GM10847 (cell line): Measurements from ENCODE around the gene TAB2.

Source experiments
- POLR2A ChIP-seq: IDR thresholded peaks from 2 replicates; pipeline ENCODE4 v1.6.1; 2011; ENCODE audit not compliant: insufficient read length; ENCODE audit errors: extremely low read depth

Gene TAB2

DNA sequence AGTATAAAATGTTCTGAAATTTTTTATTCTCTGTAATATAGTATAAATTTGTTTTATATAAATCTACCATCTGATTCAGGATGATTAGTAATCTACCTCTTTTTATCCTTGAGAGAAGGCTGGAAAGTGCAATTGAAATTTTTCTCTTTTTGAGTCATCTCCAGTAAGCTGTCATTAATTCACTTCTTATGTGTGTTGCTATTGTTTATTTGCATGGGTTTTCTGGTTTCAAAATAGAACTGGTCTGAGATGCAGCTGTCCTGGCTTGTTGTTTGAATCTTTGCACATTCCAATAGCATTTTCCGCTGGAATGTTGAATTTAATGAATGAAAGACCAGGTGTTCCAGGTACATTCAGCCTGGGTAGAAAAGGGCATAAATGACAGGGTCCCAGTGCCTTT is 24.3 kb upstream of the TAB2 start:
- no peak for TF ChIP-seq POLR2A

DNA sequence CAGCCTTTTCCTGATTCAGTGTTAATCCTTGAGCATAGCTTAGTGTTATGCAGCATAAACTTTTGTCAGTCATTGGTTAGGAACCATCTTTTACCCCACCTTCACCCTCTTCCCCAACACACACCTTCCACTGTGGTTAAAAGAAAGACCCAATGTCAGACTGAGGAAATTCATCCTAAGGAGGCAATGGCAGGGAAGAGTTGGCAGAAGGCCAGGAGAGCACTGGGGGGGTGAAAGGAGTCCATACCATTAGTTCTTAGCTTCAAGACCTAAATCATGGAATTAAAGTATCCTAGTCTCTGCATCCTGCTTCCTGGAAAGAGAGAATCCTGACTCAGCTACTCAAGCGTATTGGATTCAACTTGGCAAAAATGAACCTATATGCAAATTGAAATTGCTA is 16.9 kb upstream of the TAB2 start:
- no peak for TF ChIP-seq POLR2A

DNA sequence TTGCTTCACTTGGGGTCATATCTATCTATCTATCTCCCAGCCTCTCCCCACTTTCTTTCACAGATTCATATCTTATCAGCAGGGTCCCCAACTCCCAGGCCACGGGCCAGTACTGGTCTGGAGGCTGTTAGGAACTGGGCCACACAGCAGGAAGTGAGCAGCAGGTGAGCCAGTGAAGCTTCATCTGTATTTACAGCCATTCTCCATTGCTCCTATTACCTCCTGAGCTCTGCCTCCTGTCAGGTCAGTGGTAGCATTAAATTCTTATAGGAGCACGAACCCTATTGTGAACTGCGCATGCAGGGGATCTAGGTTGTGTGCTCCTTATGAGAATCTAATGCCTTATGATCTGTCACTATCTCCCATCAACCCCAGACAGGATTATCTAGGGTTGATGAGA is 14.8 kb upstream of the TAB2 start:
- TF ChIP-seq POLR2A: no peak

DNA sequence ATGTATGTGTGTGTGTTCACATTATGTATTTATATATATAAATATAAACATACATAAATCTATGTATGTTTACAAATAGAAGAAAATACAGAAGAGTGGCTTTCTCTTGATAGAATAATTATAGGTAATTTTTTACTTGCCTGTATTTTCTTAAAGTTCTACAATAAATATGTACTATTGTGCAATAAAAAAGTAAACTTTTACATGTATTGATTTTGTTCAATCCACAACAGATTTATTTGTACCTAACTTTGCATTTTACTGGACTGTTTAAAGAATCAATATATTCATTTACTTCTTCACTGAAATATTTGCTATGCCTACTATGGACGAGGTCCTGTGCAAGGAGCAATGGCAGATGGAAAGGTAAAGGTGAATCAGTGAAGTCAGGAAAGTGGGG is 14.0 kb upstream of the TAB2 start:
- TF ChIP-seq POLR2A: no peak

DNA sequence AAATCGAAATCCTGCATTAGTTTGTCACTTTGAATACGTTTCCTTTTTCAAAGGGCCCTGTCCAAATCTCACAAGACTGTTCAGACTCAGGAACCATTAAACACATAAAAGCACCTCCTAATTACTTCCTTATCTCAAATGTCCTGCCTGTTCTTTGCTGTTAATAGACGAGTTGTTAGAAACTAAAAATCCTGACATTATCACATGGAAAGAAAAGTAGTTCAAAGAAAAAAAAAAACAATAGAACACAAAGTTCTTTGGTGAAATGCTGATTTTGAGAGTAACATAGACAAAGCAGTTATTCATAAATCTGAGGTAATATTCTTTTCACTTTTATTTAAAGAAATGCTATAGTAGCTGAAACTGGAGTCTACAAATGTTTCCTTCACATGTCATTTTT is 12.1 kb upstream of the TAB2 start:
- TF ChIP-seq POLR2A: no peak

DNA sequence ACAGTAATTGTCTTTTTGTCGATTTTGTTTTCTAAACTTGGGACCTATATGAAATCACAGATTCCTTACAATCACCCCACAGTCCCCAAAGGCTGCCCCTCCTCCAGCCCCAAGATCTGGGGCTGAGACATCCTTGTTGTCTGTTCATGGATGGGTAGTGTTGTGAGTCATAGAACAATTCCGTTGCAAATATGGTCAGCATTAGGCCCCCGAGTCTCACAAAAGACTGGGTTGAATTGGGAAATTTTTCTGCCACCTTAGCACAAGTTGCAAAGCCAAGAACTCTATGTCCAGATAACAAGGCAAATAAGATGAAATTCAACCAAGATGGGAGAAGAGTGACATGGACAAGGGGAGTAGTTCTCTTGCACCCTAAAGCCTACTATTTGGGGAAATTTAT is 10.5 kb upstream of the TAB2 start:
- no peak for TF ChIP-seq POLR2A

DNA sequence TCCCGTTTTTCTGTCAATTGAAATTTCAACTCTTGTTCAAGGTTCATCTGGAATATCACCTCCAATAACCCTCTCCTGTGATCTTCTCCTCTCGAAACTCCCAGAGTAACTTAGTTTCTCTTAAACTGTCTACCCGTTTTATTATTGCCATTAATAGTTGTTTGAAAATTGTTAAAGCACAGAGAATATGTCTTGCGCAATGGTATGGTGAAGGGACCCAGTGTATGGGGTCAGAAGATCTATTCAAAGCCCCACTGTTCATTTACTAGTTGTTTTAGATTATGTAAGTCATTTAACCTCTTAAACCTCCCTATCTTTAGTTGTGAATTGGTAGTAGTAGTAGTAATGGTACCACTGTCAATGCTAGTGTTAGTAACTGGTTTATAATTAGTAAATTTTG is 6.2 kb upstream of the TAB2 start:
- no peak for TF ChIP-seq POLR2A

DNA sequence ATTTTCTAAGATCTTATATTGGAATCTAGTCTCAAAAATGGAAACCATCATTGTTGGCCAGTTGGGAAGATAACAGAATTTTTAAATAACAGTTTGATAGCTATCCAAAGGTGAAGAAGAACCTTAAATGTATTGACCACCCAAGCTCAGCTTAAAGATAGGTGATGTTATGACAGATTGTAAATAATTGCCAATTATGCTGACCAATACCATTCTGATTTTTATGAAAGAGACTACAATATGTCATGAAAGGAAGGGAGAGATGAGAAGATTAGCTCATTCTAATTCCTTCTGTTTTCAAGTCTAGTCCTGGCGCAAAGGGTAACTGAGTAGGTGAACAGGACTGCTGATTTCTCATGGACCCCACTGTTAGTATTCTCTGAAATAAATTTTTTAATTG is 5.7 kb upstream of the TAB2 start:
- no peak for TF ChIP-seq POLR2A

DNA sequence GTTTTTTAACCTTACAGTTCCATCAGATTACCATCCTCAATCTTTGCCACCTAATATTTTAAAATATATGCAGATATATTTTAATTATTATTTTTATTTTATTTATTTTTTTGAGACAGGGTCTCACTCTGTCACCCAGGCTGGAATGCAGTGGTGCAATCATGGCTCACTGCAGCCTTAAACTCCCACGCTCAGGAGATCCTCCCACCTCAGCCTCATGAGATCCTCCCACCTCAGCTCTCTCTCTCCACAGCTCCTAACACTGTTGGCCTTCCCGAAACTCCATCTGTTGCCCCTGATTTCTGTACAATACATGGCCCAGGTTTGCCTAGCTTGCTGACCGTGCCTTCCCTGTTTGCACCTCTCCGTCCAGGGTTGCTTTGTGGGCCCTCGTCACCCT is 4.4 kb upstream of the TAB2 start:
- TF ChIP-seq POLR2A: no peak

DNA sequence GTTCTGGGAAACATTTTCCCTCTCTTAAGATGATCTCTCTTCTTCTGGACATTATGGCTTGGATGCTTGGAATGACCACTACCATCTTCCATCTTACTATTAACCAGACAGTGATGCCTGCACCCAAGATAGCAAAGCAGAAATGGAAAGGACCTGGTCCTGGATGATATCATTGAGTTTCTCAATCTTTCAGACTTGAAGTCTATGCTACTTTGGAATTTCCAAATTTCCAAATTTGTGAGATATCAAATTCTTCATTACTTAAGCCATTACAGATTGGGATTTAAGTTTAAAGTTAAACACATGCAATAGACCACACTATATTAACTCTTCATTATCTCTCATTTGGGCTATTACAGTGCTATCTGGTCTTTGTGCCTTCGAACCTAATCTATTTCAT is 3.7 kb upstream of the TAB2 start:
- TF ChIP-seq POLR2A: no peak

DNA sequence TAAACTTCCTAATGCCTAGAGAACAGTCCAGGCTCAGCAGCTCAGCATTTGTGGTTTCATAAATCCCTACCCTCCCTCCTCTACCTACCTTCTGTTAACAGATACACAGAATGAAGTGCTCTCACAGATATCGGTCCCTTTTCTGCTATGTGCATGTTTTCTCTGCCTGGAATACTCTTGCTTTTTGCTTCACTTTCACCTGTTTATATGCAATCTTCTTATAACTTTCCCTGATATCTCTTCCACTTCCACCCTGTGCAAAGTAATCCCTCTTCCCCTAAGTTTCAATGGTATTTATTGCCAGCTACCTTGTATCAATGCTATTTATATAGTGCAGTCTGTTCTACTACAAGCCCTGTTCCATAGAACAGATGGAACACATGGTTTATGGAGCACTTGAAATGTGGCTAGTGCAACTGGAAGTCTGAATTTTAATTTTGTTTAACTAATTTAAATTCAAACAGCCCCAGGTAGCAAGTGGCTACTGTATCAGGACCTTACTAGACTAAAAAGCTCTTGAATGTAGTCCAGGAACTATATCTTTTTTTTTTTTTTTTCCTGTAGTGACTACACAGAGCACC is 3.1 kb upstream of the TAB2 start:
- TF ChIP-seq POLR2A: no peak

DNA sequence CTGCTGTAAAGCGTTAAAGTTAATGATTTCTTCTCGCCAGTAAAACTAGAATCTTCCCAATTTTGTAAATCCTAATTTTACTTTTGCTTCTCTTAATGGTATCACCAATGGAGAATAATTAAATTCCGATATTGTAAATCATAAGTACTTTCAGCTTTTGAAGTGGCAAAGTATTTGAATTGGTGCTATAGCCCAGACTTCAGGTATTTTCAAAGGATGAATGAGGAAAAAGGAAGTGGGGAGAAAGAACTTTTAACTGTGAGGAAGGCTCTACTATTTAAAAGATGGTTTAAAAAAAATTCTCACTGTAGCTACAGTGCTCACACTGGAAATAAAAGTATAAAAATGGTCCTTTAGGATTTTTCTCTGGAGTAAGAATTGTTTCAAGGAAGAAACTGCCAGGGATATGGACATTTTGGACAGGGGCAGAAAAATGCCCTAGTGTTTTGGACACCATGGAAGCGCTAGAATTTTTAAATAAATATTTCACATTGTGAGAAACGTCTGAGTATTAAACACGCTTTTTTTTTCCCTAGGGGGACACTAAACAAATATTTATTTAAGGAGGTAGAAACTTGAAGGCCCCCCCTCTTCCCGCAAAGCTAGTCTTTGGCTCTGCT is 1.3 kb upstream of the TAB2 start:
- no peak for TF ChIP-seq POLR2A

DNA sequence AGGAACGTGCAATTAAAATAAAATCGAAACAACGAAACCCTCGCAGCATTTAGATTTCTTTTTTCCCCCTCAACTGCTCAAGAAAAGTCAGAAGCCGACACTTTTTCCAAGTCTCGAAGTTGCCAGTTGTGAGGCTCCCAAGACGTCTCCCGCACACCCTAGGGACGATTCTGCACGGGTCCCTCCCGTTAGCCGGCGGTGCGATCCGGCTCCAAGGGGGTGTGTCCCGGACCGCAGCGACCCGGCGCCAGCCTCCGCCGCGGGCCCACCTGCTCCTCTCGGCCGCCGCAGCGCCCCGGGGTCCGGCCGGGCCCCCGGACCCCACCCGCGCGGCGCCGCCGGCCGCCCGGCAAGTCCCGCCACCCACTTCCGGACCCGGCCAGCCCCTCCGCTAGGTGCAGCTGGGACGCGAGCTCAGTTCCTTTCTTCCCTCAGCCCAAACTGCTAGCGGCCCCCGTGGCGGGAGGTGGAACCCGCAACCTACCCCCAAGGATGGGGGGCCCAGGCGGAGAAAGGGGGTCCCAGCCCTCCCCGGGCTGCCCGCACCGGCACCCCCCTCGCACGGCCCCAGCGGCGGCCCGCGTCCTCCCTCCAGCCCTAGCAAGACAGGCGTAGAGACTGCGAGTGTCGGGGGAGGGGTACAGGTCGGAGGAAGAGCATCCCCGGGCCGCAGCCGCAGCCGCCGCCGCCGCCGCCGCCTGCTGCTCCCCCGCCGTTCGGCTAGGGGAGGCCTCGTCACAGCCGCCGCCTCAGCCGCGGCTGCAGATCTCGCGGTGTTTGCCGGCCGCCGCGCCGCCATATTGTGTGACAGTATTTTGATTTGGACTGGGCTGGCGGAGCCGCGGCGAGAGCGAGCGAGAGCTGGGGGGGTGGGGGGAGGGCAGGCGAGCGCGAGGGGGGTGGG is 520 bp upstream of the TAB2 start:
- TF ChIP-seq POLR2A: peak; percentile 71

DNA sequence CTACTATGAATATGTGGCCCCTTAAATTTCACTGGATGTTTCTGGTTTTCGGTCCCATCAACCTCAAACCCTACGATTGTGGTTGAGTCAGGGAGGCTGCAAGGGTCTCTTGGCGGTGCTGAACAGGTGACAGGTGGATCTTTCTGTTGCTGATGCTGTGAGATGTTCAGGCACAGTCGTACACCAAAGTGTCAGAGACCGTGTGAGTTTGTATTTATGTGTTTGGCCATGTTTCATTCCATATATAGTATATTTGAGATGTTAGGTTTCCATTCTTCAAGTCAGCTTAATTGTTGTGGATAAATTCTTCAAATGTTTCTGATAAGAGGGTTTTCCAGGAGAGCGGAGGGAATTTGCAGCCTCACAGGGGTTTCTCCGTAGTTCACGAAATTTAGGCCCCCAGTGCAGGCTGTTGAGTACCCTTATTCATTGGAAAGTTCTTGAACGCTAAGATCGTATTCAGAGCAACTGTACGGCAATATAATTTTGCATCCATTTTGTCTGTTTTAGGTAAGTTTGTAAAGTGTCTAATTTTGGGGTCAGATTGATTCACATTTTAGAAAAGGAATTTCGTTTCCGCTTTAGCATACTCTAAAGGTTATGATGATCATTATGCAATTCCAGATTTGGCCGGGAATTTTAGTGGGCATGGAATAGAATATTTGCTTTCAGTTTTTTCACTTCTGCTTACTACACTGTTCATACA is 1.2 kb downstream of the TAB2 start:
- TF ChIP-seq POLR2A: no peak

DNA sequence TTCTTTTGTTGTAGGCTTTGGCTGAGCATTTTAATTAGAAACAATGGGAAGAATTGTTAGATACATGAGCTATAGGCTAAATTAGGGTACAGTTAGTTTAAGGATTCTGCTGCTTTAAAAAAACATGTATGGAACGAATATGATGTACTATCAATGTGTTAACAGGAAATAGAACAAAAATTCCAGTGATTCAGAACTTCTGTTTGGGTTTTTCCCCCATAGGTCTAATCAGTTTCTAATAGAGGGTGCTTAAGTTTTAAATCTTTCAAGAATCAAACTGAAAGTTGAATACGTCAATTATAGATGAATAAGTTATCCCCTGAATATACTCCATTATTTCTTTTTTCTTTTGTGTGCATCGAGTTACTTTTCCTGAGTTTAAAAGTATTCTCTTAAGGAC is 1.9 kb downstream of the TAB2 start:
- TF ChIP-seq POLR2A: no peak

DNA sequence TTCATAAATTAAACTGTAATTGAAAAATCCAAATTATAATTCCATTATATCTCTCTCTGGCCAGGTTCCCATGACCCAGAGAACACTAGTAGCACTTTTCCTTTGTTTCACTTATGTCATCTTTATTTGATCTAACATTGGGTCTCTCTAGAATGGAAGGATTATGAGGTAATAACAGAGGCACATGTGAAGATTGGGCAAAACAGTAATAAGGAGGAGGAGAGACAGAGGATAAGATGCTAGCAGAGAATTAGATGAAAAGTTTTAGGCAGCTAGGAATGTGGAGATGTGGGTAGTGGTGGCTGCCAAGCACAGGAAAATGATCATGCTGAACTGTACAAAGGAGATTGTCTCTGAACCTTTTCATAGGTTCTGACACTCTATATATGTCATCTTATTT is 3.3 kb downstream of the TAB2 start:
- TF ChIP-seq POLR2A: no peak
